ENCODE measurements around the gene VPS8.

- TF ChIP-seq EZH2 (conservative IDR thresholded peaks at IDR 0.05; ENCODE audit: low read depth, low read length) (no peak), ZFP37 (CRISPR knock-in tag; IDR thresholded peaks at IDR 0.05; ENCODE audit: borderline replicate concordance) (no peak), PHF8 (CRISPR knock-in tag; IDR thresholded peaks at IDR 0.05) (no peak), ZNF549 (CRISPR knock-in tag; IDR thresholded peaks at IDR 0.05) (no peak), GTF3A (CRISPR knock-in tag; conservative IDR thresholded peaks at IDR 0.05) (no peak), TOE1 (CRISPR knock-in tag; IDR thresholded peaks at IDR 0.05) (no peak), IRF2 (CRISPR knock-in tag; IDR thresholded peaks at IDR 0.05) (no peak), MEIS1 (CRISPR knock-in tag; IDR thresholded peaks at IDR 0.05; ENCODE audit: borderline replicate concordance) (no peak), CTCF (CRISPR knock-in tag; IDR thresholded peaks at IDR 0.05) (no peak), PHF21A (CRISPR knock-in tag; IDR thresholded peaks at IDR 0.05) (no peak)
Observed at GRCh38 chr3:184968115-184968514, 156.1 kb downstream of the VPS8 start.

All from HepG2 (cell line).